HS-5 (cell line): ENCODE results near the gene HAS3.
"Not testable (repeated sequence)": the region's sequence is repeated elsewhere in the genome, so short reads cannot be mapped to it uniquely, and the experiment has no call there.

ENCODE experiments used
- DNase-seq: peaks from one replicate; pipeline ENCODE4 v3.0.0-alpha.2; 2012; ENCODE audit warnings: low read depth

The HAS3 gene, protein sequence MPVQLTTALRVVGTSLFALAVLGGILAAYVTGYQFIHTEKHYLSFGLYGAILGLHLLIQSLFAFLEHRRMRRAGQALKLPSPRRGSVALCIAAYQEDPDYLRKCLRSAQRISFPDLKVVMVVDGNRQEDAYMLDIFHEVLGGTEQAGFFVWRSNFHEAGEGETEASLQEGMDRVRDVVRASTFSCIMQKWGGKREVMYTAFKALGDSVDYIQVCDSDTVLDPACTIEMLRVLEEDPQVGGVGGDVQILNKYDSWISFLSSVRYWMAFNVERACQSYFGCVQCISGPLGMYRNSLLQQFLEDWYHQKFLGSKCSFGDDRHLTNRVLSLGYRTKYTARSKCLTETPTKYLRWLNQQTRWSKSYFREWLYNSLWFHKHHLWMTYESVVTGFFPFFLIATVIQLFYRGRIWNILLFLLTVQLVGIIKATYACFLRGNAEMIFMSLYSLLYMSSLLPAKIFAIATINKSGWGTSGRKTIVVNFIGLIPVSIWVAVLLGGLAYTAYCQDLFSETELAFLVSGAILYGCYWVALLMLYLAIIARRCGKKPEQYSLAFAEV

GRCh38 chr16:69105501-69106361 is at the start of gene HAS3:
Gene HAS3, plus strand, starts transcription at chr16:69105653. Its CDS starts 3,743 bp downstream, at chr16:69109396.
- no peak for DNase-seq

GRCh38 chr16:69055980-69056379 is 49.5 kb upstream of the HAS3 start:
- DNase-seq: no peak

DNA sequence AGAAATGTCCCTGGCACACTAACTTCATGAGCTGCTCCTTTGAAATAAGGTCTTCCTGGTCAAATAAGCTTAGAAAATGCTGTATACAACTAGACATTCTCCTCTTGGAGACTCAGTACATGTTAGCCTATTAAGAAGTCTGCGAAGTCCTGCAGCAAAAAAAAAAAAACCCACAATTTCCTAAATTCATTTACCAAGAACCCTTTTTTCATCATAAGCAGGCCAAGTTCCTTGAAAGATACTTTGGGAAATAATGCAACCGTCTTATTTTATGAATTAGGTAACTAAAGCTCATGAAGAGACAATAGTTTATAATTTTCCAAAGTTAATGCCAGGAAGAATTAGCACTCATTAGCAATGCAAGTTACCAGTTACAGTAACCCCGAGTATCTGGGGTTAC is 49.0 kb upstream of the HAS3 start:
- no peak for DNase-seq

DNA sequence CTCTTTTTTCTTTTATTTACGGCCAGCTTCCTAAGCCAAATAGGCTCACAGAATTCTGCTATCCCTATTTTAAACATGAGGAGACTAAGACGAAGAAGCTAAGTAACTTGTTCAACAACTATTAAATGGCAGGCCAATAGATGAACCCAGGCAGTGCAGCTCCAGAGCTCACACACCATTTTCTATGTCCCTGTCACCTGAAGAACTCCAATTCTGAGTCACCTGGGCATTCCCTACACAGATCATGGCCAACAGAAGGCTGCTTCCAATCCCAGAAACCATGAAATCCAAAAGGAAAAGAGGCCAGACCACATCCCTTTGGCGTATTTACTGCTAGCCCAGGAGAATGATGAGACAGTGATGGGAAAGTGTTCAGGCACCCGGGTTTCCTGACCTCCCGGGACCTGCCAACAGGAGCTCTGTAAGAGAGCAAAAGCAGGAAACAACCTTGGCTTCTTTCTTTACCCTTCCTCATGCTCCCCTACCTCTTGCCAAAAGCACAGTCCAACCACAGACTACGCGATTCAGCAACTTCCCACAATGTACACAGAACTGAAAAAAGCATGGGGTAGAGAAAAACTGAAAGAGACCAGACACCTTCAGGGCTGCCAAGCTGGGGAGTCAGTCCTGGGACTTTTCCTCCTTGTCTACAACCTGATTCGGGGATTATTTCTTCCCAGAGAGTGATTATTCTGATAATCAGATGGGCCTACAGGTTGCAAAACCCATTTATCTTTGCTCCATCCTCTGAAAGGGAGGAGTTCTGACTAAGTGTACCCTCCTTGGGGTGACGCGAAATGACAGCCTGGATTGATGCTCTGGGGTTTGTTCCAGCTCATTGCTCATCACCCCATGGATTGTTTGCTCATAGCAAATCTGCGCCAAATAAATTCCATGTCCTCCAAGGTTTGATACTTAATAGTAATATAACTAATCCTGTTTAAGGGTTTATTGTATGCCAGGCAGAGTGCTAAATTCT is 47.8 kb upstream of the HAS3 start:
- peak; percentile 82 for DNase-seq

DNA sequence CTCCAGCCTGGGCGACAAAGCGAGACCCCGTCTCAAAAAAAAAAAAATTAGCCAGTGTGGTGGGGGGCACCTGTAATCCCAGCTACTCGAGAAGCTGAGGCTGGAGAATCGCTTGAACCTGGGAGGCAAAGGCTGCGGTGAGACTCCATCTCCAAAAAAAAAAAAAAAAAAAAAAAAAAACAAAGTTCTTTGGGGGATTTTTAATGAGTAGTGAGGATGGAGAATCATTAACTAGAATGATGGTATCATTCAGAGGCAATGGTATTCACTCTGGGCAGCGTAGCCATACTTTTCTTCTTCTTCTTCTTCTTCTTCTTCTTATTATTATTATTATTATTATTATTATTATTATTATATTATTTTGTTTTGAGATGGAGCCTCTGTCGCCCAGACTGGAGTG is 42.0 kb upstream of the HAS3 start:
- DNase-seq: not testable (repeated sequence)

GRCh38 chr16:69064124-69064763 is 41.2 kb upstream of the HAS3 start:
- DNase-seq: no peak

GRCh38 chr16:69064764-69065313 is 40.6 kb upstream of the HAS3 start:
- no peak for DNase-seq

DNA sequence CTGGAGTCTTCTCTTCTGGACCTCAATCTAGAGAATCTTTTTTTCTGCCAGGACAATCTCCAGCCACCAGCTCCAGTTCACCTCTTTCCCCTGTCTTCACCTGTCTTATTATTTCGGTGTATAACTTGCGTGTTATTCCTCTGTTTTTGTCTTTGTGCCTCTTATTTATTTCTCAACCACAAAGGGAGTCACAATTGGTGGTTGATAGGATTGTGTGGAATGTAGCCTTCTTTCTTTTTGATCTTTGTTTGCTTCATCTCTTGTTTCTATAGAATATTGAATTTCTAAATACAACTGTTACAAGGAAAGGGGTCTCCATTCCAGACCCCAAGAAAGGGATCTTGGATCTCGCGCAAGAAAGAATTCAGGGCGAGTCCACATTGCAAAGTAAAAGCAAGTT is 35.9 kb upstream of the HAS3 start:
- no peak for DNase-seq

GRCh38 chr16:69071036-69071435 is 34.4 kb upstream of the HAS3 start:
- DNase-seq: no peak

GRCh38 chr16:69072640-69072974 is 32.8 kb upstream of the HAS3 start:
- no peak for DNase-seq

- peak; percentile 94 for DNase-seq
Observed at GRCh38 chr16:69073181-69073702, 32.2 kb upstream of the HAS3 start.

DNA sequence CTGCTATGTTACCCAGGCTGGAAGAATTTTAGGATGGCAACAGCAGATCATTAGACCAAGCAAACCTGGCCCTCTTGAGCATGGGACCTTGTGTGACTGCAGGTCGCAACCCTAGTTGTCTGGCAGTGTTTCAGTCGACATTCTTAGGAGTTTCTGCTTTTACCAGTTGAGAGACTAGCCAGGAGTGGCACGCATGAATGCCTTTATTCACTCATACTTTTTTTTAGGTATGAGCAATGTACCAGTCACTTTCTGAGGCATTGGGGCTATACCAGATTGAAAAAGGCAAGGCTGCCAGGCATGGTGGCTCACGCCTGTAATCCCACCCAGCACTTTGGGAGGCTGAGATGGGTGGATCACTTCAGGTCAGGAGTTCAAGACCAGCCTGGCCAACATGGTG is 28.2 kb upstream of the HAS3 start:
- DNase-seq: peak; percentile 68

DNA sequence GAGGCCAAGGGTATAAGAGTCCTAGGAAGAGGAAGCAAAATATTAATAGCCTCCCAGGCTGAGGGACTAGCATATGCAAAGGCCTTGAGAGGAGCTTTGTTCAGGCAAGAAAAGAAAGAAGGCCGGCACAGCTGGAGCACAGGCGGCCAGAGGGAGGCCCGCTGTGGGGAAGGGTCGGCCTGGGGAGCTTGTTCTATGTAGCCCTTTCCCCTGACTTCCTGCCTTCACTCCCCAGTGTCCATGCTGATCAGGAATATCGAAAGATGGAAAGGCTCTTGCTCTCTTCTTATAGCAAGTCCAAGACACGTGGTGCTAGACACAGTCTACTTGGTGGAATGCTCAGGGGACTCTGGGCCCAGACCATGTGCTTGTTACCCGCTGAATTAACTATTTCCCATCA is 27.4 kb upstream of the HAS3 start:
- DNase-seq: no peak

- no peak for DNase-seq
Observed at GRCh38 chr16:69079697-69080096, 25.8 kb upstream of the HAS3 start.

- no peak for DNase-seq
Observed at GRCh38 chr16:69083306-69083941, 22.0 kb upstream of the HAS3 start.

DNA sequence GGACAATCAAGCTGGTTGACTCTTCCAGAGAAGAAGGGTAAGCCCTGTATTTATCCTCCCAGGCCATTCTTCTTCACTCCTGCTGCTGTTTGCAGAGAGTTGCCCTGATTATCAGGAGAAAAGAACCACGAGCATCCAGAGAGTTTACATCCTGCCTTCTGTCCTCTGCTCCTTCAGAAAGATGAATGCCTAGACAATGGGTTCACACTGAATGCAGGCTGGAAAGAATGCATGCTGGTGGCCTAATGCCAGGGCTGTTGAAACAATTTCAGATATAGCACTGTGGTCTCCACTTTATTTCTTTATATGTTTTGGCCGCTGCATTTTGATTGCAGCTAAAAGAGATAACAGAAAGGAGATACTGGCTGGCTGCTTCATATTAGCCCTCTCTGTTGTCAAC is 21.2 kb upstream of the HAS3 start:
- no peak for DNase-seq

- DNase-seq: no peak
Observed at GRCh38 chr16:69085032-69085695, 20.3 kb upstream of the HAS3 start.

DNA sequence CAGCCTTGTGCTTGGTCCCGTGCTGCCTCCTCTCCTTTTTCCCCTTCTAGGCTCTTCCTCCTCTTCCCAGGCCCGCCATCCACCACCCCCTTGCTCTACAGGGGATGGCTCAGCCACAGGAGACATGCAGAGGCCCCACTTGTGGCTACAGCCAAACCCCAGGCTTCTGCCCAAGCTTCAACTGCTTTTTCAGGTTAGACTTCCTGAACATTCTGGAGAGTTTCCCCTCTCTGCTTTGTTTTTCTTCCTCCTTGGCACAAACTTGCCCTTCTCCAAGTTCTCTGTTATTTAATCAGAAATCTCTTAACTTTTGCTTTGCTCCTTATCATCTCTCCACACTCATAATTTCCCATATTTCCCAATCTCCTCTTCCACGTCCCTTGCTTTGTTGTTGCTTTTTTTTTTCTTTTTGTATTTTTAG is 18.3 kb upstream of the HAS3 start:
- DNase-seq: no peak

DNA sequence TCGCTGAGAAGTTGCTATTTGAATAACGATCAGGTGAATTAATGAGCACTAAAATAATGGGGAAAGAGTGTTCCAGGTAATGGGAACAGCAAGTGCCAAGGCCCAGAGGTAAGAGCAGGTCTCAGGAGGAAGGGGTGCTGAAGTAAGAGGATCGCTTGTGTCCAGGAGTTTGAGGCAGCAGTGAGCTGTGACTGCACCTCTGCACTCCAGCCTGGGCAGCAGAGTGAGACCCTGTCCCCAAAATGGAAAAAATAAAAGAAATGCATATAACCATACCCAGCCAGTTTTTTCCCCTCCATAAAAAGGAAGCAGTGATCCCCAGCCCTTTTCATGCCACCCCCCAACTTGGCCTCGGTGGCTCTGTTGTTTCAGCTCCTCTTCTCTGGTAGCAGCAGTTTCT is 16.8 kb upstream of the HAS3 start:
- no peak for DNase-seq
